Astrocyte (in vitro differentiated cells and primary cell): ENCODE results near the gene MGMT. TPM values are rescaled to one million over a fixed set of nuclear protein-coding genes. Genes with fewer than 3 reads are reported as not detected.

Experiments used
- DNase-seq: peaks from one replicate; pipeline ENCODE4 v3.0.0-alpha.2; 2010; ENCODE audit warnings: low read depth
- FAIRE-seq: peaks from 2 replicates; lab custom pipeline; 2011; peaks lifted over from hg19 to GRCh38; lab: Jason Lieb, UNC
- H2AFZ ChIP-seq: 2 replicates; pipeline ENCODE4 v1.6.0; 2012; ENCODE audit warnings: low read depth, low read length, inconsistent platforms
- H3K27ac ChIP-seq: 2 replicates; pipeline ENCODE4 v1.5.1; 2011; ENCODE audit warnings: low read depth, low read length, inconsistent platforms
- H3K27me3 ChIP-seq: 2 replicates; pipeline ENCODE4 v1.6.0; 2011; ENCODE audit warnings: low read length, inconsistent platforms; ENCODE audit not compliant: insufficient read depth
- H3K36me3 ChIP-seq: 2 replicates; pipeline ENCODE4 v1.5.1; 2011; ENCODE audit warnings: low read length, inconsistent platforms; ENCODE audit not compliant: insufficient read depth
- H3K4me1 ChIP-seq: 2 replicates; pipeline ENCODE4 v1.5.1; 2011; ENCODE audit warnings: low read length, inconsistent platforms; ENCODE audit not compliant: insufficient read depth
- H3K4me2 ChIP-seq: 2 replicates; pipeline ENCODE4 v1.6.0; 2012; ENCODE audit warnings: low read length, inconsistent platforms
- H3K4me3 ChIP-seq: 2 replicates; pipeline ENCODE4 v1.5.1; 2011; ENCODE audit warnings: low read depth, mild to moderate bottlenecking, low read length, inconsistent platforms; ENCODE audit not compliant: insufficient read depth
- H3K79me2 ChIP-seq: 2 replicates; pipeline ENCODE4 v1.6.0; 2012; ENCODE audit warnings: mild to moderate bottlenecking, low read length, inconsistent platforms; ENCODE audit not compliant: insufficient read depth
- H3K9ac ChIP-seq: 2 replicates; pipeline ENCODE4 v1.6.0; 2012; ENCODE audit warnings: mild to moderate bottlenecking, low read length, inconsistent platforms
- H3K9me3 ChIP-seq: 2 replicates; pipeline ENCODE4 v1.5.1; 2012; ENCODE audit warnings: low read depth, mild to moderate bottlenecking, low read length, inconsistent platforms; ENCODE audit not compliant: insufficient read depth
- H4K20me1 ChIP-seq: 2 replicates; pipeline ENCODE4 v1.6.0; 2012; ENCODE audit warnings: low read length, inconsistent platforms; ENCODE audit not compliant: insufficient read depth
- H3K27ac Mint-ChIP-seq: one replicate; pipeline ENCODE4 v1.8.0; 2021; ENCODE audit warnings: mild to moderate bottlenecking, mixed read lengths; ENCODE audit not compliant: unreplicated experiment
- H3K27me3 Mint-ChIP-seq: one replicate; pipeline ENCODE4 v1.8.0; 2021; ENCODE audit warnings: low read depth, mixed read lengths; ENCODE audit not compliant: unreplicated experiment
- H3K36me3 Mint-ChIP-seq: one replicate; pipeline ENCODE4 v1.8.0; 2021; ENCODE audit warnings: low read depth, mixed read lengths; ENCODE audit not compliant: unreplicated experiment
- H3K4me1 Mint-ChIP-seq: one replicate; pipeline ENCODE4 v1.8.0; 2021; ENCODE audit warnings: low read depth, mixed read lengths; ENCODE audit not compliant: unreplicated experiment
- H3K4me3 Mint-ChIP-seq: one replicate; pipeline ENCODE4 v1.8.0; 2021; ENCODE audit warnings: mild to moderate bottlenecking, moderate library complexity, mixed read lengths; ENCODE audit not compliant: unreplicated experiment
- H3K9me3 Mint-ChIP-seq: one replicate; pipeline ENCODE4 v1.8.0; 2021; ENCODE audit warnings: mild to moderate bottlenecking, mixed read lengths; ENCODE audit not compliant: unreplicated experiment
- CTCF ChIP-seq: IDR thresholded peaks from 2 replicates; pipeline ENCODE4 v1.5.1; 2011; ENCODE audit warnings: low read depth, mild to moderate bottlenecking, inconsistent platforms, low read length, moderate library complexity; ENCODE audit not compliant: insufficient read depth
- EZH2 ChIP-seq: IDR thresholded peaks from 2 replicates; pipeline ENCODE4 v1.6.1; 2012; ENCODE audit warnings: mild to moderate bottlenecking, low read length, inconsistent platforms; ENCODE audit not compliant: insufficient read depth
- total RNA-seq: library from RNA; stranded (reverse); gene quantifications from 2 replicates; pipeline ENCODE4 v1.2.1, GENCODE V29; 2021

The MGMT gene
- total RNA-seq, 1 donor from 2014 or later, result 9.5 TPM

- no peak for FAIRE-seq
- Histone ChIP-seq H3K79me2 (no peaks in the 10 kb centered on the region), H4K20me1 (no peaks in the 10 kb centered on the region), H3K4me1 (no peaks in the 10 kb centered on the region), H3K27me3 (no peaks in the 10 kb centered on the region), H3K9me3 (no peaks in the 10 kb centered on the region), H3K27ac (no peak overlapping the region), H2AFZ (no peak overlapping the region), H3K9ac (no peak overlapping the region), H3K36me3 (no peaks in the 10 kb centered on the region), H3K4me2 (no peak overlapping the region), H3K4me3 (no peak overlapping the region)
- peaks cover 2% of the 10 kb centered on the region for H3K9me3 Mint-ChIP-seq
- H3K4me3 Mint-ChIP-seq, result no peak overlapping the region
- no peak overlapping the region for H3K27ac Mint-ChIP-seq
- no peaks in the 10 kb centered on the region for H3K36me3 Mint-ChIP-seq
- peaks cover 6% of the 10 kb centered on the region for H3K27me3 Mint-ChIP-seq
- no peaks in the 10 kb centered on the region for H3K4me1 Mint-ChIP-seq
- no peak for TF ChIP-seq CTCF
- TF ChIP-seq EZH2, result no peak
- DNase-seq, result no peak
Observed at GRCh38 chr10:129444359-129444758, 22.7 kb upstream of the MGMT start.

DNA sequence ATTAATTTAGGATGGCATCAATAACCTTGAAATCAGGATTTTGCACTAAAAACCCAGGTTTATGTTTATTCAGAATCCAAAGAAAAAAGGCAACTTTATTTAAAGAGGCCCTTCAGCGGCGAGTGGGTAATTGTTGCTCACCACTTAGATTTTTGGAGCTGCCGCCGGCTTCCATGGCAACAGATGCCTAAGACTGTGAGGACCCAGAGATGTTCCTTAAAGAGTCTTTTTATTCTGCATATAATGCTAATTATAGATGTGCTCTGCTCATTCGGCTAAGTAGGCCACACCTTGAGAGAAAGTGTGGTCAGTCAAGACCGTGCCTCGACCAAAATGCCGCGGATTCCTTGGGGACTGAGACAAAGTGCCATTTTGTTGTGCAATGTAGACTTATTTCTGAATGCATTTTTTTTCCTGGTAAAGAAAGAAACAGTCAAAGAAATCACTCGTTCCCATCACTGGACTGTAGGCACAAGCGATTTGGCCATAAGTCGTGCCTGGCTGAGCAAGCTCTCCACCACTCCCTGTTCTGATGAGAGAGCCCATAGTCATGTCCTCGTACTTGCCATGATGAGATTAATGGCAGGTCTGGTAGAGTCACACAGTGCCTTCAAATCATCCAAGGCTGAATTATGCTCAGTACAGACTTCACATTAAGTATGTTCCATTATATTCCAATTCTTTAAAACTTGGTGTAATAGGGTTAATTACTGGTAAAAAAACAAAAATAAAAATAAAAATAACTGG, 21.4 kb upstream of the MGMT start:
- no peak overlapping the region for H3K27ac Mint-ChIP-seq
- no peak overlapping the region for H3K4me3 Mint-ChIP-seq
- Histone ChIP-seq H3K4me1 (no peaks in the 10 kb centered on the region), H3K79me2 (no peaks in the 10 kb centered on the region), H3K4me3 (no peak overlapping the region), H3K4me2 (no peak overlapping the region), H3K9ac (no peak overlapping the region), H3K27ac (no peak overlapping the region), H3K9me3 (no peaks in the 10 kb centered on the region), H3K27me3 (no peaks in the 10 kb centered on the region), H4K20me1 (no peaks in the 10 kb centered on the region), H2AFZ (no peak overlapping the region), H3K36me3 (no peaks in the 10 kb centered on the region)
- H3K9me3 Mint-ChIP-seq, result no peaks in the 10 kb centered on the region
- DNase-seq (no peak), FAIRE-seq (no peak)
- TF ChIP-seq EZH2 (no peak), CTCF (no peak)
- H3K27me3 Mint-ChIP-seq, result peaks cover 7% of the 10 kb centered on the region
- H3K36me3 Mint-ChIP-seq, result no peaks in the 10 kb centered on the region
- H3K4me1 Mint-ChIP-seq, result no peaks in the 10 kb centered on the region

GRCh38 chr10:129446183-129446581, 20.9 kb upstream of the MGMT start:
- no peak for TF ChIP-seq EZH2
- Mint-ChIP-seq H3K36me3 (no peaks in the 10 kb centered on the region), H3K27ac (no peak overlapping the region), H3K4me3 (no peak overlapping the region), H3K9me3 (no peaks in the 10 kb centered on the region), H3K4me1 (no peaks in the 10 kb centered on the region), H3K27me3 (peaks cover 7% of the 10 kb centered on the region)
- H3K9ac ChIP-seq, result no peak overlapping the region
- no peaks in the 10 kb centered on the region for H3K4me1 ChIP-seq
- no peaks in the 10 kb centered on the region for H4K20me1 ChIP-seq
- no peaks in the 10 kb centered on the region for H3K9me3 ChIP-seq
- H3K79me2 ChIP-seq, result no peaks in the 10 kb centered on the region
- H3K27ac ChIP-seq, result no peak overlapping the region
- no peak overlapping the region for H3K4me3 ChIP-seq
- FAIRE-seq (no peak), DNase-seq (no peak)
- H3K27me3 ChIP-seq, result no peaks in the 10 kb centered on the region
- no peak overlapping the region for H2AFZ ChIP-seq
- H3K36me3 ChIP-seq, result no peaks in the 10 kb centered on the region
- H3K4me2 ChIP-seq, result no peak overlapping the region
